B cell (primary cell): ENCODE measurements around the gene HDAC10.

Source experiments
- CTCF ChIP-seq: fragments of 200-600 bp; IDR thresholded peaks from one replicate; pipeline ENCODE4 v1.8.0; 2022; ENCODE audit warnings: antibody characterized with exemption, mild to moderate bottlenecking
- EZH2 ChIP-seq: IDR thresholded peaks from 2 replicates; pipeline ENCODE4 v1.6.1; 2012; ENCODE audit warnings: borderline replicate concordance, low read depth, mild to moderate bottlenecking, moderate library complexity, low read length; ENCODE audit not compliant: insufficient read depth, poor library complexity, severe bottlenecking

- TF ChIP-seq CTCF (no peak), EZH2 (no peak)
These were observed 43.5 kb downstream of the HDAC10 start for GRCh38 chr22:50207383-50208140.
